ENCODE results near the gene SORT1. TPM values are rescaled to one million over a fixed set of nuclear protein-coding genes. Genes with fewer than 3 reads are reported as not detected.
A peak's percentile ranks its signal among the peaks of the same experiment; 100 is the strongest.

Gene SORT1
- polyA plus RNA-seq, 1 donor from 2014 or later = 33.3 TPM

GRCh38 chr1:109261578-109261977 lies 136.1 kb downstream of the SORT1 start:
- no peak overlapping the region for H3K4me3 ChIP-seq (ENCODE audit: low read length)
- H3K4me2 ChIP-seq (ENCODE audit: low read length) = no peak overlapping the region
- H2AFZ ChIP-seq (ENCODE audit: low read depth, low read length) = no peak overlapping the region
- no peaks in the 10 kb centered on the region for H3F3A ChIP-seq (ENCODE audit: insufficient read depth, low read length, poor library complexity, severe bottlenecking)
- no peaks in the 10 kb centered on the region for H3K9me3 ChIP-seq (ENCODE audit: low read length)
- H3K27me3 ChIP-seq (ENCODE audit: insufficient read depth, low read depth, low read length) = no peaks in the 10 kb centered on the region
- H3K27ac ChIP-seq (ENCODE audit: low read length) = no peak overlapping the region
- no peaks in the 10 kb centered on the region for H3K79me2 ChIP-seq (replicated peaks; ENCODE audit: insufficient read depth, low read length)
- H3K9ac ChIP-seq (ENCODE audit: low read length) = no peak overlapping the region
- H3K9me2 ChIP-seq (ENCODE audit: insufficient read depth, low read length) = no peaks in the 10 kb centered on the region
- no peaks in the 10 kb centered on the region for H4K20me1 ChIP-seq (ENCODE audit: insufficient read depth)
- peaks cover 8% of the 10 kb centered on the region for H3K36me3 ChIP-seq (ENCODE audit: insufficient read depth, low read length)
- TF ChIP-seq CTCF (IDR thresholded peaks at IDR 0.05; ENCODE audit: poor library complexity, severe bottlenecking) = no peak
- no peak for TF ChIP-seq EP300 (conservative IDR thresholded peaks at IDR 0.05; ENCODE audit: poor library complexity, severe bottlenecking)
- no peak for TF ChIP-seq RAD21 (conservative IDR thresholded peaks at IDR 0.05)
- TF ChIP-seq MXI1 (conservative IDR thresholded peaks at IDR 0.05; ENCODE audit: poor library complexity, severe bottlenecking) = no peak
- no peak for TF ChIP-seq TAF1 (IDR thresholded peaks at IDR 0.05; ENCODE audit: low read depth)
- TF ChIP-seq SMC3 (conservative IDR thresholded peaks at IDR 0.05; ENCODE audit: poor library complexity) = no peak
- TF ChIP-seq EZH2 (IDR thresholded peaks at IDR 0.05; ENCODE audit: borderline replicate concordance, insufficient read depth, low read length, poor library complexity, severe bottlenecking) = no peak
- TF ChIP-seq, protein P1, sequence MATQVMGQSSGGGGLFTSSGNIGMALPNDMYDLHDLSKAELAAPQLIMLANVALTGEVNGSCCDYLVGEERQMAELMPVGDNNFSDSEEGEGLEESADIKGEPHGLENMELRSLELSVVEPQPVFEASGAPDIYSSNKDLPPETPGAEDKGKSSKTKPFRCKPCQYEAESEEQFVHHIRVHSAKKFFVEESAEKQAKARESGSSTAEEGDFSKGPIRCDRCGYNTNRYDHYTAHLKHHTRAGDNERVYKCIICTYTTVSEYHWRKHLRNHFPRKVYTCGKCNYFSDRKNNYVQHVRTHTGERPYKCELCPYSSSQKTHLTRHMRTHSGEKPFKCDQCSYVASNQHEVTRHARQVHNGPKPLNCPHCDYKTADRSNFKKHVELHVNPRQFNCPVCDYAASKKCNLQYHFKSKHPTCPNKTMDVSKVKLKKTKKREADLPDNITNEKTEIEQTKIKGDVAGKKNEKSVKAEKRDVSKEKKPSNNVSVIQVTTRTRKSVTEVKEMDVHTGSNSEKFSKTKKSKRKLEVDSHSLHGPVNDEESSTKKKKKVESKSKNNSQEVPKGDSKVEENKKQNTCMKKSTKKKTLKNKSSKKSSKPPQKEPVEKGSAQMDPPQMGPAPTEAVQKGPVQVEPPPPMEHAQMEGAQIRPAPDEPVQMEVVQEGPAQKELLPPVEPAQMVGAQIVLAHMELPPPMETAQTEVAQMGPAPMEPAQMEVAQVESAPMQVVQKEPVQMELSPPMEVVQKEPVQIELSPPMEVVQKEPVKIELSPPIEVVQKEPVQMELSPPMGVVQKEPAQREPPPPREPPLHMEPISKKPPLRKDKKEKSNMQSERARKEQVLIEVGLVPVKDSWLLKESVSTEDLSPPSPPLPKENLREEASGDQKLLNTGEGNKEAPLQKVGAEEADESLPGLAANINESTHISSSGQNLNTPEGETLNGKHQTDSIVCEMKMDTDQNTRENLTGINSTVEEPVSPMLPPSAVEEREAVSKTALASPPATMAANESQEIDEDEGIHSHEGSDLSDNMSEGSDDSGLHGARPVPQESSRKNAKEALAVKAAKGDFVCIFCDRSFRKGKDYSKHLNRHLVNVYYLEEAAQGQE (IDR thresholded peaks at IDR 0.05; ENCODE audit: borderline replicate concordance) = no peak
- no peak for TF ChIP-seq POLR2AphosphoS5 (IDR thresholded peaks at IDR 0.05)

- Histone ChIP-seq H3K9me3 (ENCODE audit: low read length) (no peaks in the 10 kb centered on the region), H4K20me1 (ENCODE audit: insufficient read depth) (no peaks in the 10 kb centered on the region), H3K4me3 (ENCODE audit: low read length) (no peak overlapping the region), H3K9ac (ENCODE audit: low read length) (no peak overlapping the region), H2AFZ (ENCODE audit: low read depth, low read length) (no peak overlapping the region), H3K9me2 (ENCODE audit: insufficient read depth, low read length) (no peaks in the 10 kb centered on the region), H3K36me3 (ENCODE audit: insufficient read depth, low read length) (peaks cover 8% of the 10 kb centered on the region), H3K27me3 (ENCODE audit: insufficient read depth, low read depth, low read length) (no peaks in the 10 kb centered on the region), H3F3A (ENCODE audit: insufficient read depth, low read length, poor library complexity, severe bottlenecking) (no peaks in the 10 kb centered on the region), H3K4me2 (ENCODE audit: low read length) (no peak overlapping the region), H3K79me2 (replicated peaks; ENCODE audit: insufficient read depth, low read length) (peaks cover 5% of the 10 kb centered on the region), H3K27ac (ENCODE audit: low read length) (peak overlapping the region; percentile 64)
- TF ChIP-seq POLR2AphosphoS5 (IDR thresholded peaks at IDR 0.05) = no peak
- TF ChIP-seq SMC3 (conservative IDR thresholded peaks at IDR 0.05; ENCODE audit: poor library complexity) = no peak
- no peak for TF ChIP-seq EP300 (conservative IDR thresholded peaks at IDR 0.05; ENCODE audit: poor library complexity, severe bottlenecking)
- TF ChIP-seq EZH2 (IDR thresholded peaks at IDR 0.05; ENCODE audit: borderline replicate concordance, insufficient read depth, low read length, poor library complexity, severe bottlenecking) = no peak
- no peak for TF ChIP-seq CTCF (IDR thresholded peaks at IDR 0.05; ENCODE audit: poor library complexity, severe bottlenecking)
- TF ChIP-seq, protein P1 (IDR thresholded peaks at IDR 0.05; ENCODE audit: borderline replicate concordance) = no peak
- TF ChIP-seq MXI1 (conservative IDR thresholded peaks at IDR 0.05; ENCODE audit: poor library complexity, severe bottlenecking) = no peak
- TF ChIP-seq RAD21 (conservative IDR thresholded peaks at IDR 0.05) = no peak
- no peak for TF ChIP-seq TAF1 (IDR thresholded peaks at IDR 0.05; ENCODE audit: low read depth)
Measured at GRCh38 chr1:109261006-109261405, 136.7 kb downstream of the SORT1 start.
